Jurkat, Clone E6-1 (cell line): Measurements from ENCODE around the gene LRP5.
"Not testable (repeated sequence)": the region's sequence is repeated elsewhere in the genome, so short reads cannot be mapped to it uniquely, and the experiment has no call there.

Experiments used
- DNase-seq: peaks from one replicate; pipeline ENCODE4 v3.0.0-alpha.2; 2011; ENCODE audit warnings: low read depth, low spot score
- H3K4me3 ChIP-seq: 2 replicates; pipeline ENCODE4 v1.5.1; 2011; ENCODE audit warnings: mild to moderate bottlenecking, low read length, control low read depth, moderate library complexity

LRP5 gene

GRCh38 chr11:68467201-68467834 is 154.9 kb downstream of the LRP5 start:
- no peak overlapping the region for H3K4me3 ChIP-seq
- DNase-seq, result no peak

- H3K4me3 ChIP-seq, result no peak overlapping the region
- no peak for DNase-seq
Measured at GRCh38 chr11:68468217-68468828, 155.9 kb downstream of the LRP5 start.

- H3K4me3 ChIP-seq, result no peak overlapping the region
- DNase-seq, result no peak
Measured at GRCh38 chr11:68469122-68469521, 156.7 kb downstream of the LRP5 start.

GRCh38 chr11:68469642-68470041 is 157.3 kb downstream of the LRP5 start:
- H3K4me3 ChIP-seq, result no peak overlapping the region
- DNase-seq, result no peak

GRCh38 chr11:68470304-68470811 is 158.0 kb downstream of the LRP5 start:
- H3K4me3 ChIP-seq, result no peak overlapping the region
- no peak for DNase-seq

GRCh38 chr11:68471360-68472340 is 159.3 kb downstream of the LRP5 start:
- peak overlapping the region; percentile 7 for H3K4me3 ChIP-seq
- peak; percentile 87 for DNase-seq

GRCh38 chr11:68472778-68473177 is 160.4 kb downstream of the LRP5 start:
- no peak overlapping the region for H3K4me3 ChIP-seq
- no peak for DNase-seq

- no peak overlapping the region for H3K4me3 ChIP-seq
- DNase-seq, result no peak
Measured at GRCh38 chr11:68473693-68474092, 161.3 kb downstream of the LRP5 start.

GRCh38 chr11:68475626-68476025 is 163.2 kb downstream of the LRP5 start:
- DNase-seq, result not testable (repeated sequence)

GRCh38 chr11:68479390-68479789 is 167.0 kb downstream of the LRP5 start:
- DNase-seq, result no peak
- H3K4me3 ChIP-seq, result no peak overlapping the region

More at GRCh38 chr11:68475626-68476025, 163.2 kb downstream of the LRP5 start:
- not testable (repeated sequence) for H3K4me3 ChIP-seq

- DNase-seq, result no peak
- no peak overlapping the region for H3K4me3 ChIP-seq
Measured at GRCh38 chr11:68480193-68480592, 167.8 kb downstream of the LRP5 start.

GRCh38 chr11:68480852-68481510 is 168.6 kb downstream of the LRP5 start:
- DNase-seq, result no peak
- no peak overlapping the region for H3K4me3 ChIP-seq

GRCh38 chr11:68481579-68482240 is 169.3 kb downstream of the LRP5 start:
- no peak overlapping the region for H3K4me3 ChIP-seq
- no peak for DNase-seq

- H3K4me3 ChIP-seq, result no peak overlapping the region
- no peak for DNase-seq
Measured at GRCh38 chr11:68488623-68489022, 176.2 kb downstream of the LRP5 start.

GRCh38 chr11:68495220-68495729 is 182.9 kb downstream of the LRP5 start:
- DNase-seq, result no peak

GRCh38 chr11:68495872-68496271 is 183.5 kb downstream of the LRP5 start:
- no peak for DNase-seq
- no peak overlapping the region for H3K4me3 ChIP-seq

More at GRCh38 chr11:68495220-68495729, 182.9 kb downstream of the LRP5 start:
- no peak overlapping the region for H3K4me3 ChIP-seq

GRCh38 chr11:68497761-68498160 is 185.4 kb downstream of the LRP5 start:
- no peak for DNase-seq
- H3K4me3 ChIP-seq, result no peak overlapping the region

GRCh38 chr11:68498321-68498720 is 185.9 kb downstream of the LRP5 start:
- no peak for DNase-seq

More at GRCh38 chr11:68498321-68498720, 185.9 kb downstream of the LRP5 start:
- no peak overlapping the region for H3K4me3 ChIP-seq
